ENCODE data around the gene TTLL11.

TTLL11 gene

DNA sequence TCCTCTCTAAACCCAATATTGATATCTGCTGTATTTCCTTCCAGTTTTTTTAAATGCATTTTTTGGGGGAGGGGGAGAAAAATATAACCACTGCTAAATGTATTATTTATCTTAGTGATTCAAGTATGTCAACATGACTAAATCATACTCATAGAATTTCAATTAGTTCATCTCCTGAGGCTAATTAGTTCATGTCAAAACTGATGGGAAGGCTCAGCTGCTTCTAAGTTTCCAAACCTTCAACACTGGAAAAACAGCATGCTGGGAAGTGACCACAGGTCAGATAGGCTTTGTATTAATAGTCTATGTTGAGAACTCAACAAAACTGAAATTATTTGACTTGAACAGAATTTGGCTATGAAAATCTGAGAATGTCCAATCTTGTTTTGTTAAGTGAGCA lies 118.7 kb downstream of the TTLL11 start:
- DNase-seq (ENCODE audit: low spot score): no peak

DNA sequence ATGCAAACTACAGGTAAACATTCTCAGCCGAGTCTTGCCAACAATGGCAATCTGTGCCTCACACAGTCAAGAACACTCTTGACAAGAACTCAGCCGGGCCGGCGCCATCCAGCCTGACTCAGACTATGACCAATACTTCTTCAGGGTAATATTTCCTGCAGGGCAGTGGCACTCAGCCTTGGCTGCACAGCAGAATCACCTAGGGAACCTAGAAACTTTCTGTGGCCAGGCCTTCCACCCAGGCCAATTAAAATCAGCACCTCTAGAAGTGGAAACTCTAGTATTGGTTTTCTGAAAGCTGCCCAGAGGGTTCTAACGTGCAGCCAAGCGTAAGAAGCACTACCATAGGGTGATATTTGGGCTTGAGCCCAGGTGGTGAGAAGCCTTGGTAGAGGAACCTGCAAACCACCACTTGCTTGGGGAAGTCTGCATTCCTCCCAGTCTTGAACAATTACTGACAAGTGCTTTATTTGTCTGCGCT lies 120.6 kb downstream of the TTLL11 start:
- DNase-seq (ENCODE audit: low spot score): peak; percentile 24

DNA sequence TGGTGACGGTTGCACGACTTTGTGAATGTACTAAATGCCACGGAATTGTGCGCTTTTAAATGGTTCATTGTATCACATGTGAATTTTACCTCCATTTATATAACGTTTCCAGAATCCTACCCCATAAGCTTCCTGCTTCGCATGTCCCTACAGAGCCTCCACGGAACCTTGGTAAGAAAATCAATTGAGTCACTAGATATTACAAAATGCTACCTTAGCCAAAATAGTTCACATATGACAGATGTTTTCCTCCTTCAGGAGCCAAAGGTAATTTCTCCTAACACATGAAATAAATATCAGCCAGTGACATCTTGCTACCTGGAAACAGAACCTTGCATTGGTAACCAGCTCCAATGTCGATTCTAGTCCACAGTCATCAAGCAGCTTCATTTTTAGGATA lies 125.1 kb downstream of the TTLL11 start:
- no peak for DNase-seq (ENCODE audit: low spot score)

DNA sequence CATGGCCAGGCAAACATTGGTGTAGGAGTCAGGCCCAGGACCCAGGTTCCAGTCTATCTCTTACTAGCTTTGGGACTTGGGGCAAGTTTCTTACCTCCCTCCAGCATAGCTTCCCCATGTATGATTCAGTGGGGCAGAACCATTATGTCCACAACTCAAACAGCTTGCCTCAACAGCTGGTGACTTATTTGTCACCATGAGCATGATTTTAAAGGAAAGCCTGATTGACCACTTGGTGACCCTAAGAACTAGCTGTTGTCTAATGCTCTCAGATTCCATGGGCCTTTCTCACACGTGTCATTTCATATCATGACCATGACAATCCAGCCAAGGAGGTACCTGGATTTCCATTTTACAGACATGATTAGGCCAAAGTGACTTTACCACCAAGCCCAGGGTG lies 126.4 kb downstream of the TTLL11 start:
- DNase-seq (ENCODE audit: low spot score): no peak

DNA sequence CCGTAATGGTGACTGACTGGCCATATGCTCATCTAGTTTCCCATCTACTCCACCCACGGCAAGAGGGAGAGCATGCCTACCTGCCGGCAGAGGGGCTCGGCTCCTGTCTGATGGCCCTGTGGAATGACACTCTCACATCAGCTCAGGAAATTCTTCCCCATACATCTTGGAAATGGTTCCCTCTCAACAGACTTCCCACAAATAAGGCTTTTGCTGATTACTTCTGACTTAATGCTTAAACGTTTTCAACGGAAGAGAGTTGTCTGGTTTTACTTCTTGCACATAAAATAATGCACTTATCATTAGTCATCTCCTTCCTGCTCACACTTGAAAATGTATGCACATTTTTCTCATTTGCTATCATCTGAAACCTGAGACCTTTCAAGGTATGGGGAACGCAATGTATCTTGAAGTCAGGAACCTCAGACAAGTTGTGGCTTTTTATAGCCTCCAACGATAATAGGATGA lies 129.5 kb downstream of the TTLL11 start:
- DNase-seq (ENCODE audit: low spot score): no peak

DNA sequence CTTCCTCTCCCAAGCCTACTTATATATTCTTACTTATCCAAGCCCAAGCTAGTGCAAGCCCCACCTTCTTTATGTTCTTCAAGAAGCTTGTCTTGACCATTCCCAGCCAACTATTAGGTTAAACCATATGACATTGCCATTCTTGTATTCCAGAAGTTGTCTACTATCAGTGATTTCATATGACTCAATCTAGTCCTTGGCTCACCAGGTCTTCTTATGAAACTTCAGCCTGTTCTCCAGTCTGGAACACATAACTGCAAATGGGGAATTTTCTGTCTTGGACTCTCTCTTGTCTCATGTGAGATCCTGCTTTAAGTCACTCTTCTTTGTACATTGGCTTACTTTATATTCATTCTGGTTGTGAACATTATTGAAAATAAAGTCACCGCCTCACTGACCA lies 130.7 kb downstream of the TTLL11 start:
- DNase-seq (ENCODE audit: low spot score): no peak

DNA sequence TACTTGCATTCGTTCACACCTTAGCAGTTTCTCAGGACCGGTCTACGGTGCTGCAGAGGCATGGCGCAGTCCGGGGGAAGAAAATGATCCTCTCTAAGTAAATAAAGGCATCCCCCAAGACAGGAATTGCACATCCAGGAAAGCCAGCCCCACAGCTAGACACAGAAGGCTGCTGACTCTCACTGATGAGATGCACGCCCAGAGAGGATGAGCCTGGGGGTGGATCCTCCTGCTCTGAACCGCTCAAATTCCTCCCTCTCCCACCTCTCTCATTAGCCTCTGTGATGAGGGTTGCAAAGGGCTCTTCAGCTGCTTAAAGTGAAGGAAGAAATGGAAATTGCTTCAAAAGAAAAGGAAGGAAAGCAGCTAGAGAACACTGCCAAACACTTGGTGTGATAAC lies 132.4 kb downstream of the TTLL11 start:
- DNase-seq (ENCODE audit: low spot score): no peak

DNA sequence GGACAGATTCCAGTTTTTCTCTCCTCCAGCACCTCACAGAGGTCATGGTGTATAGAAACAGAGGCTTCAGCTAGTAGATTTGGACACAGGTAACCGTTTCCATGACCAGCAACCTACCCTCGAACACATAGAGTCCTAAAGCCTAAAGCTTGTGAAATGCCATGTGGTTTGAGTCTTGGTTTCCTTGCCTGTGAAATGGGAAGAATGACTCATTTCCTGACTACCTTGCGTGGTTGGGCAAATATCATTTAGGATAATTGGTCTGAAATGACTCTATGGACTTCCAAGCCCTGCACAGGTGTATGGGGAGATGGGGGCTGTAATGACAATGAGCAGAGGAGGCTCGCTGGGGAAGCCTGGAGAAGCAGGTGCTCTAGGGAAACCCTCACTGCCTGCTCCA lies 134.6 kb downstream of the TTLL11 start:
- DNase-seq (ENCODE audit: low spot score): no peak

DNA sequence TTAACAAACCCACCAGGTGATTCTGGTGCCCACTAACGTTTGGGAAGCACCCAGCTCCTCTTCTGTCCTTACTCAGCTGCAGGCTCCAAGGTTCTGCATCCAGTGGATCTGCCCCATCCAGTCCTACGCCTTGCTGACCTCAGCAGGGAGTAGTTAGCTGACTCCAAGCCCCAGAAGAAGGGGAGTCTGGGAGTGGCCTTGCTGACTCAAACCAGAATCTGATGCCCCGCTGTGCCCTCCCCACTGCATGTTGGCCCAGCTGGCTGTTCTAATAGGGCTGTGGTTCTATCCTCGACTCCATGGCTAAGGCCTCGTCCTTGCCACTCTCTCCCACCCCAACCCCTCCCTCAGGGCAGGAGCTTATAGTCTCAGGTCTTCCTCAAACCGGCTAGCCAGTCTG lies 136.3 kb downstream of the TTLL11 start:
- no peak for DNase-seq (ENCODE audit: low spot score)

DNA sequence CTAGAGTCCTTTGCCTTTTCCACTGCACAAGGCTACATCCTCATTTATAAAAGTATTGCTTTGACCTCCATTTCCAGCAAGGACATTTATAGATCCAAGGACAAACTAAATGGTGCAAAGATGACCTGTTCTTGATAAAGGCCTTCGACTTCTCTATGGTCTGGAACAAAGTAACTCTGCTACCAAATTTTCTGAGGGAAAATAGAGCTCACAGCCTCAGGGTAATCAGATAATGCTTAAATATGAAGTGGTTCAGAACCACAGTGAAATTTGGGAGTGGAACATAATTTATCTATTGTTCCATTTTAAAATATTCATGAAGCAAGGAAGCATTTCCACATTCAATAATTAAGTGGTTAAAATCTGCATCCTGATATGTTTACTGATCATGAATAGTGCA lies 137.5 kb downstream of the TTLL11 start:
- DNase-seq (ENCODE audit: low spot score): no peak

DNA sequence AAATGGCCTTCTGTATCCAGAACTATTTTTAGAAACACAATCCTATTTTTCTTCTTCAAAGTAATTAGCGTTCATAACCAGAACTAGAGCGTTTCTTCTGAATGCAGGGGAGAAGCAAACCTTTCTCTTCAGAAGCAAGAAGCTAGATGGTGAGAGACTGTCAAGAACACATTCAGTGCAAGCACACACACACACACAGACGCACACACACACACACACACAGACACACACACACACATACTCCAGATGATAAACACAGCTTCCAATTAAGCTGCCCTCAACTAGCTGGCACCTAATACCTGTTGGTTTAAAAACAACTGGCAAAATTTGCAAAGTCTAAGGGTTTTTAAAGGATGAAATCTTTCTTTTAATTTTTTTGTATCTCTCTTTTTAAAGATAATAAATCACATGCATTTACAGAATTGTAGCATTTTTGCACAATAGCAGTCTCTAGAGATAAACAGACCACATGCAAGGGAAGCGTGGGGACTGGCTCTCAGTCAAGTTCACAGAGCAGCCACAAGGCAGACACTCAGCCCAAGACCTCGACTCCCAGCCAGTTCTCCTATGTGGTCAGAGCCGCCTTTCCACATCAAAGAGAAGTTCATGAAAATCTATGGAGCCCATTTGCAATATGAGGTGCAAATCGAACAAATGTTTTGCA lies 138.5 kb downstream of the TTLL11 start:
- DNase-seq (ENCODE audit: low spot score): no peak

DNA sequence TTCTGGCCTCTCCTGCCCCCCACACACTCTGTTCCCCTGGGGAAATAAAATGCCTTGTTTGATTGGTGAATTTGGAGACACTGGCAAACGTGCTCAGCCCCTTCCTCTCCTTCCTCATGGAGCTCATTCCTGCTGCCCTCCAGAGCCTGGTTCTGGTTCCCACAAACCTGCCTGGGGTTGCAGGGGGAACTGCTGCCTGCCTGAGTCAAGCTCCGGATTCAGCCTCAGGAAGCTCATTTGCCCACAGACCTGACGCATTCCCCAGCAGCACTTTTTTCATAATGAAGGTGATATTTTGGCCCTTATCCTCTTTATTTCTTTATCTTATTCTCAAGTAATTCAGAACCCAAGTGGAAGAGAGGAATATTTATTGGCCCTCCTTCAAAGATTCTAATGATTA lies 140.5 kb downstream of the TTLL11 start:
- DNase-seq (ENCODE audit: low spot score): no peak

DNA sequence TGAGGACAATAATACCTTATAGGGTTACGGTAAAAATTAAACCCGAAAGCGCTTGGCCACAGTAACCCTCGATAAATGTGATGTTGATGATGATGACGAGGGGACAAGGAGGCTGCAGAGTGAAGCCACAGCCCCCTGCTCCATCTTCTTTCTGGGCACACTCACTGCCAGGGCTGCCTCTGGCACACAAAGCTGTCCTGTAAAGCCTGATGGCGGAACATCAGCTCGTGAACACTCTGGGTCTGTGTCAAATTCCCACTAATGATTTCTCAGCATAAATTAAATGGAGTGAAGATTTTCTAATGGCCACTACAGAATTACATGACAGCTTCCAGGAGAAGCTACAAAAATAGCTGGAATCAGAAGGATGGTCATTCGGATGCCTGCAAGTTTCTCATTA lies 142.2 kb downstream of the TTLL11 start:
- no peak for DNase-seq (ENCODE audit: low spot score)

DNA sequence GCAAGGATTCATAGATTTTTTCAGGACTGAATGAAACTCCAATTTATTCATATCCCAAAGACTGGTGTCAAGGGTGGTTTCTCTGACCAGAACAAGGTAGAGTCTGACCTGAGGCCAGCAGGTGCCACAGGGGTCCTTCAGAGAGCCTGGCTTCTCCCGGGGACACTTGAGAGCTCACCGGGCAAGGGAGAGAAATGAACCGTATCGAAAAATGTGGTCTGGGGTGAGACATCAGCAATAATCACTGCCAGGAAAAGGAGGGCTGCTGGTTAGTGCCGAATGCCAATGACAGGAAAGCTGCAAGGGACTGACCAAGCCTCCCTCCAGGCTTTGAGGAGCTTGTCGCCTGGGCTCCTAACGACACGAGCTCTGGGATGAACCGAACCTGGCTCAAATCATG lies 142.7 kb downstream of the TTLL11 start:
- no peak for DNase-seq (ENCODE audit: low spot score)

DNA sequence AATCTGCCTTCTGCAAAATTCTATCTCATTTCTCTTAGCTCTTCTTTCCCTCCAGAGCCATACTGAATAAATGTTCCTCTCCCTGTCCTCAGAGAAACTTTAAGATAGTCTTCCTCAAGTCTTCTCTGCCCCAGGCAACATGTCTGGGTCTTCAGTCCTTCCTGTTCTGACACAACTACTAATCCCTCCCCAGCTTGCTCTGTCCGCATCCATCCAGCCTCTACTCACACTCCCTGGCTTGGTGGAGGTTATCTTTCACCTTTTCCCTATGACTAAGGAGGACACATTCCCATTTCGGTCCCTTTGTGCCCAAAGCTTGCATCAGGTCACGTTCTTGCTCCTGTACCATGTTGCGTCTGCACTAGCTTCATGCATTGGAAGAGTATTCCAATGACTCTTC lies 143.3 kb downstream of the TTLL11 start:
- no peak for DNase-seq (ENCODE audit: low spot score)

DNA sequence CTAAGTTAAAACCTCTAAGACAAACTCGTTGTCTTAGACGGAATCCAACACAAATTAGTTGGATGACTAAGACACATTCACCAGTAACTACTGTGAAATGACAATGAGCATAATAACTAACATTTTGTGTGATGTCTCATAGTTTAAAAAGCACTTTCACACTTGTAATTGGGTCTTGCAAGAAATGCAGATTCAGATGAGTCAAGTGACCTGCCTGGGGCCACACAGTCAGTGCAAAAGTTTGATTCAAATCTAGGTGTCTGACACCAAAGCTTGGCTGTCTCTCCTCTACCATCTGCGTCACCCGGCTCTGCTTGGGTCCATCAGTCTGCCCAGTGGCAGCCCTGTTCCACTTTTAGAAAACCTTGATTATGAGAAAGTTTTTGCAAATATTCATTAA lies 143.7 kb downstream of the TTLL11 start:
- no peak for DNase-seq (ENCODE audit: low spot score)

DNA sequence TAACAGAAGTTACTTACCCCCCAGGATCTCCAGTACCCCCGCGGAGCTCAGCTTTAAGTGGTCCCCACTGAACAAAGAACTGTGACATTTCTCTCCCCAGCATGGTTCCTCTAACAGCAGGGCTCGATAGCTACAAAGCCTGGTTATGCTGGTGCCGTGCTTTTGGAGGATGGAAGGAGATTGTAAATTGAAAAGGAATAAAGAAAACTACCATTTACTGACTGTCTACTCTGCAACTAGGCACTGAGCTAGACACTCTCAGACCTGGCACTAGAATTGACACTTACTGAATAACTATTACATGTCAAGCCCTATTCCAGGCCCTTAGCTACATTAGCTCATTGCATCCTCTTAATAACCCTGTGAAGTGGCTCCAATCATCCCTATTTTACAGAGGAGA lies 145.3 kb downstream of the TTLL11 start:
- DNase-seq (ENCODE audit: low spot score): no peak

DNA sequence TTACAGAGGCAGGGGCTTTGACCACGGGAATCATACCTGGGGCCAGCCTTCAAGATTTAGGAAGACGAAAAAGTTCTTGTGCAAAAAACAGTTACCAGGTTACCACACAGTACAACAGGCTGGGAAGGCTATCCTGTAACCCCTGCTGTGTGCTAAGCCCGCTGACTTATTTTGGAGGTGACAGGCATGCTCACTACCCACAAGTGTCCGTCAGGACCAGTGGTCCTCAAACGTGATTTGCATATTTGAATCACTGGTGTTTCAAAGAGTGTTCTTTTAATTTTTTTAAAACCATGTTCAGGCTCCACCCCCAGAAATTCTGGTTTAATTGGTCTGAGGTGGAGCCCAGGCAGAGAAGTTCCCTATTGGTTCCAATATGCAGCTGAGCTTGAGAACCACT lies 146.6 kb downstream of the TTLL11 start:
- DNase-seq (ENCODE audit: low spot score): no peak

DNA sequence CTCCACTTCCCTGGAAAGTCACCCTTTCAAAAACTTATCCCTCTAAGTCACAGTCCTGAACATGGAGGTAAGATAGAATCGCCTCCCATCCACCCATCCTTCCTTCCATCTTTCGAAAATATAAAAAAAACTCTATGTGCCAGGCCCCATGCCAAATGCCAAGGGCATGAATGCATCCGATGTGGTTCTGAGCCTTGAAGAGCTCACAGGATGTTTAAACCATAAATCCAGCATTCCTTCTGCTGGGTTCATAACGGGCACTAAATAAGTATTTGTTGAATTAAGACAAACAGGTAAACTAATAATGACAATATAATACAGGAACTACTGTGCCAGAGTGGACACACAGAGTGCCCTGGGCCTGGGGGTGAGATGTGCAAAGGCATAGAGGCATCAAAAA lies 147.3 kb downstream of the TTLL11 start:
- DNase-seq (ENCODE audit: low spot score): no peak

DNA sequence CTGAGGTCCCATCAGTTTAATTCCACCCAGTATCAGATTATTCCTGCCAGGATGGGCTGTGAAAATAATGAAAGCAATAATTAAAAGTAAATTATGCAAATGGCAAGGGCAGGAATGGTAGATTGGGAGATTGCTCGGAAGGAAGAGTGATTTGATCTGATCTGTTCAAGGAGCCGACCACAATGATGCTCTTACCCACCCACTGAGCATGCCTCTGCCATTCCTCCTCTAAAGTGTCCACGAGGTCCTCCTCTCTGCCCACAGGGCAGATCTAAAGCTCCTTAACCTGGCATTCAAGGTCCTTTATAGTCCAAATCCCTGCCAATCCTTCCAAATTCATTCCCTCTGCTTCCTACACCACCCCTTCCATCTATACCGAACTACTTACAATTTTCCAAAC lies 147.8 kb downstream of the TTLL11 start:
- DNase-seq (ENCODE audit: low spot score): no peak

DNA sequence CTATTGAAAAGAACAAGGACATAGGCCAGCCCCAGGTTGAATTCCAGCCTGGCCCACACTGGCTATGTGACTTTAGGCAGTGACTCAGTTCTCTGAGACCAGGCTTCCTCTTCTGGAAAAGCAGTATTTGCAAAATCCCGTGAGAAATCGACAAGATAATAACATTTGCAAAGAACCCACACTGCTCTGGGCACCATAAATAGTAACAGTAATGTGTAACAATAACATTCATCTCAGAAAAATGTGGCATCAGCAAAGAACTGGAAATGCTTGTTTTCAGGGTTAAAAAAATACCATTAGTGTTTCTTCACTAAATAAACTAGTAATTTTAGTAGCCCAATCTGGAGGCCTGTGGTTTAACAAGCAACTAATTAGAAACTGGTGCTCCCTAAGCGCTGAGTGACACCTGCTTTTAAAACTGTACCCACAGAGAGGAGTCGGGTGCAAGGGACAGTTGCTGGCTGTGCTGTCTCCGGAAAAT lies 148.4 kb downstream of the TTLL11 start:
- no peak for DNase-seq (ENCODE audit: low spot score)

DNA sequence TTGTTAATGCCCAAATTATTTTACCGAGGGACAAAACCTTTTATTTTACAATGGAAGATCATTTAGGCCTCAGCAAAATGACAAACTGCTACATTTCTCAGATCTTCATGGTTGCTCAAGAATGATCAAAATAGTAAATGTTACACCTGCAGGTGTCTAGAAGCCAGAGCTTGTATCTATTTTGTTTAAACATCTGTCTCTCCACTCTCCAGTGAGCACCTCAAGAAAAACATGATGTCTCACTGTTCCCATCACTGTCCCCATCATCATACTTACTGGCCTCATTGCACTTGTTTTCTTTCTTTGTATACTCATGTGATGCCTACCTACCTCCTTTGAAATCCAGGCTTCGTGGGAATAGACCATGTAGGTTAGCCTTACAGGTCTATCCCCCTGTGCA lies 149.6 kb downstream of the TTLL11 start:
- DNase-seq (ENCODE audit: low spot score): no peak

DNA sequence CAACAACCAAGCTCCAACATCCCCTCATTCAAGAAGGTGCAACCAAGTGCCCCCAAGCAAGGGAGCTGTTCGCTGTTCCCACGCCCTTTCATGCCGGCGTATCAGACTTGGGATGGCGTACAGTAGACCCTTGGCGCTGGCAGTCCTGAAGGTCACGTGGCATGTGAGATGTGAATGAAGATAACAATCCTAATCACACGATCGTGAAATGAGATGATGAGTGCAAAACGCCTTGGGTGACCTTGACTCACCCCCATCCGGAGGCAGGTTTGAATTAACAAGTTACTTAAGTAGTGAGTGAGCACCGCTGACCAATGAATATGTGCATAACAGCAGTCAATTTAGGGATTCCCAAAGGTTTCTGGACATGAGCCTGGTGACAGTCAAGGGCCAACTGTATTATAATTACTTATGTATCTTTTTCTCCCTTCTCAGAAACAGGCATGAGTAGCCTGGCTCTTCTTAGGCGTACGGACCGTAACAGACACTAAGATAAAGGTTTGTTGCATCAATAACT lies 150.2 kb downstream of the TTLL11 start:
- DNase-seq (ENCODE audit: low spot score): no peak

DNA sequence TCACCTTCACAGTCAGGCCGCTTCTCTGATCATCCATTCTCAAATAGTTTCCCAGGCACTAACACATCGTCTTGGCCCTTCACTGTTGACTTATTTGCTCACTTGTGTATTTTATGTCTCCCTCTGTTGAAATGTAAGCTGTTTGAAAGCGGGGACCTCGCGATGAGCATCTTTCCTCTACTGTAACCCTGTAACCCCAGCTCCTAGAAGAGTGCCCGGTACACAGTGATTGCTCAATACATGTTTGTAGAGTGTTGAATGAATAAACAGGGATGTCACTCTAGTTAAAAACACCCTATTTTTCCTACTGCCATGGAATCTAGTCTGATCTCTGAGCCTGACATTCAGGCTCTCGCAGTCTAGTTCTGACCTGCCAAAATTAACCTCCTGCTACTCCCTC lies 150.8 kb downstream of the TTLL11 start:
- DNase-seq (ENCODE audit: low spot score): no peak
